Adrenal gland (tissue), 12 donors: ENCODE measurements around the gene D2HGDH. TPM values are rescaled to one million over a fixed set of nuclear protein-coding genes. Genes with fewer than 3 reads are reported as not detected.
"Not testable (repeated sequence)": the region's sequence is repeated elsewhere in the genome, so short reads cannot be mapped to it uniquely, and the experiment has no call there.

ENCODE experiments used
- DNase-seq, 7 donors: peaks; one replicate each; pipeline ENCODE4 v3.0.0-alpha.2; 2019 to 2020
- H3K27ac ChIP-seq, 5 donors: fragments of 200-600 bp; sonication (generic) in 4 of 5; 1 replicate in 3 of 5; 2 replicates in 2 of 5; pipeline versions ENCODE4 v1.5.1 to v1.8.0; 2016 to 2020; ENCODE audit warnings: mild to moderate bottlenecking in 1 of 5
- H3K27me3 ChIP-seq: fragments of 200-600 bp; 2 replicates; pipeline ENCODE4 v1.8.0; 2021
- H3K36me3 ChIP-seq, 2 donors: fragments of 200-600 bp; replicated peaks in 1 of 2; 1 replicate in 1 of 2; 2 replicates in 1 of 2; pipeline versions ENCODE4 v1.5.1 to v1.8.0; 2018 to 2022
- H3K4me1 ChIP-seq, 2 donors: fragments of 200-600 bp; replicated peaks in 1 of 2; 1 replicate in 1 of 2; 2 replicates in 1 of 2; pipeline versions ENCODE4 v1.5.1 to v1.8.0; 2018 to 2021
- H3K4me3 ChIP-seq, 4 donors: fragments of 200-600 bp; sonication (generic) in 3 of 4; one replicate each; pipeline ENCODE4 v1.5.1; 2016 to 2018
- H3K9me3 ChIP-seq, 3 donors: fragments of 200-600 bp; sonication (generic) in 1 of 3; replicated peaks in 1 of 3; 1 replicate in 2 of 3; 2 replicates in 1 of 3; pipeline versions ENCODE4 v1.5.1 to v1.8.0; 2016 to 2021
- CTCF ChIP-seq, 6 experiments: fragments of 450-650 bp in 4 of 6; fragments of 200-600 bp in 2 of 6; sonication (generic) in 1 of 6; IDR thresholded peaks; 1 replicate in 5 of 6; 2 replicates in 1 of 6; pipeline versions ENCODE4 v1.5.1 to v1.8.0; 2016 to 2021; ENCODE audit warnings: antibody characterized with exemption in 6 of 6, mild to moderate bottlenecking in 2 of 6, moderate library complexity in 1 of 6
- POLR2A ChIP-seq, 2 donors: fragments of 450-650 bp; IDR thresholded peaks; one replicate each; pipeline ENCODE4 v1.6.1; 2017; ENCODE audit warnings: antibody characterized with exemption in 2 of 2, mild to moderate bottlenecking in 2 of 2, moderate library complexity in 1 of 2
- WGBS, 4 donors: extraction: QIAGEN DNeasy Blood & Tissue Kit in 2 of 4; methylation state at CpG; one replicate each; pipeline versions ENCODE4 v1.1.5 to v1.1.7; 2013 to 2017; 5-methylcytosine and 5-hydroxymethylcytosine counted together
- intact Hi-C, 2 donors: fragments of 100-400 bp; cut with DNase I; formaldehyde crosslinking; loops; one replicate each; pipeline versions ENCODE4 v1.14.1 to v1.15.0; 2022 to 2023
- polyA plus RNA-seq, 3 donors: library from polyadenylated mRNA; stranded (reverse); fragments of 200-250 nt in 2 of 3; fragments of 350-450 nt in 1 of 3; fragmentation: Illumina TruSeq in 1 of 3; extraction: RNeasy Lipid Tissue Mini Kit (QIAGEN cat#74804) in 1 of 3; gene quantifications; one replicate each; pipeline ENCODE4 v1.2.3, GENCODE V29; 2013 to 2014
- total RNA-seq, 9 donors: library from RNA; depleted of rRNA in 4 of 9; stranded (reverse); fragments of >200 nt in 4 of 9; fragments of 120-200 nt in 1 of 9; fragmentation: NEBNext Ultra II Directional in 1 of 9; extraction: Animal tissue kit (Norgen Biotek cat#: 25700) in 1 of 9; gene quantifications; one replicate each; pipeline versions ENCODE4 v1.1.0 to v1.2.4, GENCODE V29; 2013 to 2023
- donor health status: healthy with polysubstance abuse.
- donor health status: Bipolar disorder and iron deficiency.
- donor health status: DM: yes; HTN: yes; CAD: no.
- donor health status: DM: no; HTN: no; CAD: no.
- donor health status: DM: no; HTN: no; CAD: no.
- donor health status: DM: yes; HTN: yes; CAD: no.

Gene D2HGDH
- total and polyA plus RNA-seq, 12 donors, result 4.3 to 131 (median 38.1) TPM

DNA sequence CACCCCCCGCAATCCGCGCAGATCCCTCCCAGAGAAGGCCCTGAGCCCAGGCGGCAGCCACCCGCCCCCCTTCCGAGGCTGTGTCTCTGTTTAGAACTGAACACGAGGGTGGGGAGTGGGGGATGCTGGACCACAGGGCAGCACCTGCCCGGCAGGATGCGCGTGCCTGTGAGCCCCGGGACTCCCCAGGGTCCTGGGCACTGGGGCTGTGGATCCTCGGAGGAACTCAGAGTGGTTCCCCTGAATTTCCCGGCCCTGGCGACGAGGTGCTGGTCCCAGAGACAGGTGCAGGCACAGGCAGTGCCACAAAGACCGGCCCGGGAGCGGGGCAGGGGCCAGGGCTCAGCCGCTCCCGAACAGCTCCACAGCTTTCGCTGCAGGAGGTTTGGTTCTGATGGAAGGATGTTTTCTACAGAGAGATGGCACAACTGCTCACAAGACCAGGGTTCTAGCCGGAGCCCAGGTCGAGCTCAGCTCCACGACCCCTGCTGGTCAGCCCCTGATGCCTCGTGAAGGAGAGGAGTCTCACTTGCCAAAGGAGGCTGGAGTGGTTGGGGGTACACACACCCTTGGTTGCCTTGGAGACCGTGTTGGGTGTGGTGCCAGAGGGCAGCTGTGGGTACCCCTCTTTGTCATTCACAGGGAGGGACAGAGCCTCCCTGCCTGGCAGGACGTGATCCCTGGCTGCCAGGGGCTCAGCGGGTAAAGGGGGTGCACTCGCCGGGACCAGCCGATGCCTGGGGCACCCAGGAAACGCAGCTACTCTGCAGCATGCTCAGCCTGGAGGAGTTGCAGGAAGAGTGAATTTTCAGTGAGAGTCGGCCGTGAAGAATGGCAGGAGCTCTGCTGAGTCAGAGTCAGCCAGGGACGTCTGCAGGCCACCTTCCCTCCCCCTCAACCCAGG, 70.1 kb downstream of the D2HGDH start:
- Histone ChIP-seq H3K4me1 (peaks cover 19 to 21% of the 10 kb centered on the region in 2 donors), H3K36me3 (no peaks in the 10 kb centered on the region), H3K4me3 (peak overlapping the region in 1 of 4 donors; percentile 51), H3K9me3 (no peaks in the 10 kb centered on the region), H3K27me3 (peaks cover 19% of the 10 kb centered on the region), H3K27ac (peak overlapping the region in 1 of 5 donors; percentile 42)
- TF ChIP-seq POLR2A (IDR thresholded peaks at IDR 0.05), result no peak
- no peak for TF ChIP-seq CTCF (IDR thresholded peaks at IDR 0.05)
- DNase-seq, result peak in 5 of 7 donors; percentile 17 to 62 (median 45)
- intact Hi-C loops, result no loop called here
- 24 to 54% (median 24%) methylated on average over 12 to 35 of the region's 35 CpGs for WGBS, 4 donors

- H3K36me3 ChIP-seq, H3K4me3 ChIP-seq, H3K27ac ChIP-seq, H3K9me3 ChIP-seq, intact Hi-C loops, DNase-seq: not testable (repeated sequence)
- peaks cover 19% of the 10 kb centered on the region for H3K27me3 ChIP-seq
- peaks cover 19 to 21% of the 10 kb centered on the region in 2 donors for H3K4me1 ChIP-seq
- 6 to 29% methylated on average over 1 of the region's 8 CpGs; no CpG with 5 or more reads in 2 of the 4 donors for WGBS, 4 donors
Observed at GRCh38 chr2:241806217-241806616, 71.8 kb downstream of the D2HGDH start.

- 65 to 82% (median 68%) methylated on average over 16 to 17 of the region's 17 CpGs for WGBS, 4 donors
- Histone ChIP-seq H3K4me1 (peaks cover 16 to 17% of the 10 kb centered on the region in 2 donors), H3K4me3 (no peak overlapping the region), H3K36me3 (no peaks in the 10 kb centered on the region), H3K27me3 (peaks cover 15% of the 10 kb centered on the region), H3K27ac (peak overlapping the region in 1 of 5 donors; percentile 36), H3K9me3 (no peaks in the 10 kb centered on the region)
- no peak for TF ChIP-seq POLR2A (IDR thresholded peaks at IDR 0.05)
- DNase-seq, result peak in 2 of 7 donors; percentile 30 to 50
- intact Hi-C loops, result no loop called here
Observed at GRCh38 chr2:241808051-241808720, 73.8 kb downstream of the D2HGDH start.

- Histone ChIP-seq H3K36me3 (no peaks in the 10 kb centered on the region), H3K4me3 (no peak within 1 kb of the TSS), H3K9me3 (no peaks in the 10 kb centered on the region), H3K27me3 (peaks cover 10% of the 10 kb centered on the region), H3K4me1 (peaks cover 9 to 12% of the 10 kb centered on the region in 2 donors), H3K27ac (peak within 1 kb of the TSS in 1 of 5 donors; percentile 36)
- TF ChIP-seq CTCF (IDR thresholded peaks at IDR 0.05), result no peak
- TF ChIP-seq POLR2A (IDR thresholded peaks at IDR 0.05), result no peak
- peak in 1 of 7 donors; percentile 47 for DNase-seq
- WGBS, 4 donors, result 89 to 91% (median 89%) methylated on average over 24 to 31 of the region's 31 CpGs
- intact Hi-C loops, result no loop called here
Observed at GRCh38 chr2:241808721-241809382, 74.4 kb downstream of the D2HGDH start, which contains the start of gene NEU4. NEU4 (plus strand) TSS chr2:241809193; CDS start chr2:241814485, 5,292 bp downstream.
